ENCODE results near the gene ERBB4.

GRCh38 chr2:211741966-211742365 lies 796.6 kb downstream of the ERBB4 start:
- TF ChIP-seq CTCF (IDR thresholded peaks at IDR 0.05) = no peak
- no peak for TF ChIP-seq POLR2A (IDR thresholded peaks at IDR 0.05)
